HepG2 (cell line): Measurements from ENCODE around the gene CDK18. TPM values are rescaled to one million over a fixed set of nuclear protein-coding genes. Genes with fewer than 3 reads are reported as not detected.

Source experiments
- ATAC-seq: fragments of 200-7000 bp; cut with Tn5 transposase; 3 replicates; pipeline ENCODE4 v1.9.1; 2020; ENCODE audit warnings: mild to moderate bottlenecking, moderate library complexity
- BruUV-seq: library from RNA; stranded (reverse); fragments of 400-500 nt; replicated peaks from 2 replicates; lab custom pipeline; 2021; lab: Mats Ljungman, UMichigan
- CTCF ChIA-PET: fragments of 300-600 bp; formaldehyde crosslinking; extraction: SDS; loops from one replicate; lab custom pipeline; 2021; ENCODE audit warnings: low total read pairs, inconsistent platforms, low intra/inter-chr PET ratio; lab: Yijun Ruan, JAX
- POLR2A ChIA-PET: fragments of 350-600 bp; sonication (Branson Sonifier 250); formaldehyde crosslinking; loops from one replicate; lab custom pipeline; 2020; ENCODE audit warnings: antibody characterized with exemption, inconsistent platforms; lab: Yijun Ruan, JAX
- DNase-seq: peaks from one replicate; pipeline ENCODE4 v3.0.0-alpha.2; 2015; ENCODE audit warnings: low spot score
- FAIRE-seq: peaks from 3 replicates; lab custom pipeline; 2011; peaks lifted over from hg19 to GRCh38; lab: Jason Lieb, UNC
- H2AFZ ChIP-seq: one replicate; pipeline ENCODE4 v1.6.1; 2011; ENCODE audit warnings: low read length, inconsistent platforms
- H3K27ac ChIP-seq: fragments of 300-600 bp; 3 replicates; pipeline ENCODE4 v1.8.0; 2011; ENCODE audit warnings: mixed run types, mild to moderate bottlenecking, mixed read lengths, low read length, inconsistent platforms; ENCODE audit not compliant: insufficient read depth; ENCODE audit errors: extremely low read length
- H3K27me3 ChIP-seq, 2 experiments: fragments of 200-600 bp in 1 of 2; 2 replicates in 1 of 2; 3 replicates in 1 of 2; pipeline versions ENCODE4 v1.6.0 to v1.8.0; 2011; ENCODE audit warnings: low read length in 2 of 2, mild to moderate bottlenecking in 2 of 2, moderate library complexity in 2 of 2, inconsistent platforms in 1 of 2; ENCODE audit not compliant: insufficient read depth in 2 of 2, control insufficient read depth in 1 of 2
- H3K36me3 ChIP-seq, 2 experiments: fragments of 200-600 bp in 1 of 2; replicated peaks in 1 of 2; 2 replicates in 1 of 2; 3 replicates in 1 of 2; pipeline versions ENCODE4 v1.5.1 to v1.8.0; 2011; ENCODE audit warnings: low read length in 2 of 2, inconsistent platforms in 1 of 2; ENCODE audit not compliant: insufficient read depth in 2 of 2, control insufficient read depth in 1 of 2
- H3K4me1 ChIP-seq: 2 replicates; pipeline ENCODE4 v1.5.1; 2012; ENCODE audit warnings: low read length, inconsistent platforms; ENCODE audit not compliant: insufficient read depth
- H3K4me2 ChIP-seq: 2 replicates; pipeline ENCODE4 v1.6.0; 2011; ENCODE audit warnings: low read depth, low read length, inconsistent platforms
- H3K4me3 ChIP-seq, 3 experiments: fragments of 200-600 bp in 1 of 3; sonication (generic), shearing (Covaris generic) in 1 of 3; replicated peaks in 1 of 3; 2 replicates each; pipeline ENCODE4 v1.5.1; 2011 to 2016; ENCODE audit warnings: low read length in 3 of 3, inconsistent platforms in 2 of 3, low read depth in 2 of 3, mild to moderate bottlenecking in 2 of 3, control low read depth in 1 of 3, mixed read lengths in 1 of 3; ENCODE audit not compliant: insufficient read depth in 1 of 3
- H3K79me2 ChIP-seq: one replicate; pipeline ENCODE4 v1.6.1; 2011; ENCODE audit warnings: low read length, inconsistent platforms; ENCODE audit not compliant: insufficient read depth
- H3K9ac ChIP-seq: 2 replicates; pipeline ENCODE4 v1.6.0; 2011; ENCODE audit warnings: mild to moderate bottlenecking, low read depth, low read length, inconsistent platforms; ENCODE audit not compliant: insufficient read depth
- H3K9me3 ChIP-seq: 2 replicates; pipeline ENCODE4 v1.5.1; 2012; ENCODE audit warnings: mild to moderate bottlenecking, low read length
- H4K20me1 ChIP-seq: 2 replicates; pipeline ENCODE4 v1.6.0; 2011; ENCODE audit warnings: inconsistent platforms, mild to moderate bottlenecking, low read length, moderate library complexity; ENCODE audit not compliant: insufficient read depth
- IKZF1 ChIP-seq: fragments of 450-650 bp; IDR thresholded peaks from 2 replicates; pipeline ENCODE4 v1.7.1; 2016
- KAT2B ChIP-seq: fragments of 150-350 bp; IDR thresholded peaks from 2 replicates; pipeline ENCODE4 v1.6.1; 2014; ENCODE audit warnings: low read depth, low read length, borderline replicate concordance
- MEIS2 ChIP-seq: sonication (generic); formaldehyde crosslinking; IDR thresholded peaks from 2 replicates; pipeline ENCODE4 v1.9.0; 2021; ENCODE audit warnings: mild to moderate bottlenecking, missing genetic modification reagents
- NR2F1 ChIP-seq, 2 experiments: fragments of 450-650 bp in 1 of 2; formaldehyde crosslinking in 1 of 2; IDR thresholded peaks; 2 replicates each; pipeline versions ENCODE4 v1.5.0 to v1.6.1; 2016 to 2020; ENCODE audit warnings: mild to moderate bottlenecking in 1 of 2, missing compliant biosample characterization in 1 of 2, missing genetic modification reagents in 1 of 2, moderate library complexity in 1 of 2
- NR3C1 ChIP-seq: sonication (generic); formaldehyde crosslinking; IDR thresholded peaks from 2 replicates; pipeline ENCODE4 v1.4.0; 2020; ENCODE audit warnings: missing genetic modification reagents
- PHF20 ChIP-seq: sonication (generic); formaldehyde crosslinking; IDR thresholded peaks from 2 replicates; pipeline ENCODE4 v1.5.0; 2020; ENCODE audit warnings: mild to moderate bottlenecking, missing genetic modification reagents
- SMAD3 ChIP-seq: sonication (generic); formaldehyde crosslinking; IDR thresholded peaks from 2 replicates; pipeline ENCODE4 v1.4.0; 2020; ENCODE audit warnings: missing genetic modification reagents
- SP5 ChIP-seq: IDR thresholded peaks from 2 replicates; pipeline ENCODE4 v1.6.1; 2016; ENCODE audit warnings: low read depth, borderline replicate concordance
- ZNF484 ChIP-seq: sonication (generic); formaldehyde crosslinking; IDR thresholded peaks from 2 replicates; pipeline ENCODE4 v1.5.1; 2020; ENCODE audit warnings: mild to moderate bottlenecking, low read depth, missing genetic modification reagents, borderline replicate concordance
- ZNF597 ChIP-seq: sonication (generic); formaldehyde crosslinking; IDR thresholded peaks from 2 replicates; pipeline ENCODE4 v1.5.0; 2020; ENCODE audit warnings: missing genetic modification reagents
- WGBS: methylation state at CpG from one replicate; pipeline ENCODE4 v1.1.6; 2017; ENCODE audit warnings: low lambda C conversion rate; 5-methylcytosine and 5-hydroxymethylcytosine counted together
- in situ Hi-C: cut with HindIII; loops from 2 replicates; pipeline ENCODE4 v1.10.0; 2017; ENCODE audit warnings: low pct_unique_long_range_greater_than_20kb; ENCODE audit not compliant: extremely low pct_ligation_motif_present
- intact Hi-C: fragments of 100-400 bp; cut with micrococcal nuclease; formaldehyde crosslinking; loops from one replicate; pipeline ENCODE4 v1.10.0; 2022; ENCODE audit not compliant: unreplicated experiment
- polyA plus RNA-seq, 8 experiments: library from polyadenylated mRNA; depleted of rRNA in 3 of 8; stranded (reverse) in 7 of 8; unstranded in 1 of 8; fragments of >200 nt; fragmentation: Illumina TruSeq in 4 of 8; extraction: Trizol in 4 of 8; gene quantifications; 2 replicates each; pipeline versions ENCODE4 v1.2.1 to v1.2.3, GENCODE V29; 2011 to 2016; ENCODE audit warnings: low read depth in 4 of 8, missing spikeins in 1 of 8, mixed read lengths in 1 of 8; ENCODE audit not compliant: insufficient read depth in 1 of 8
- total RNA-seq, 5 experiments: library from RNA; depleted of rRNA; stranded (reverse); fragments of >200 nt; fragmentation: Illumina TruSeq; extraction: Trizol; gene quantifications; 2 replicates each; pipeline ENCODE4 v1.2.3, GENCODE V29; 2016; ENCODE audit warnings: low read depth in 1 of 5
- TF ChIP-seq, protein P1 (sequence below): sonication (generic); formaldehyde crosslinking; IDR thresholded peaks from 2 replicates; pipeline ENCODE4 v1.8.1; 2023; ENCODE audit warnings: mild to moderate bottlenecking, moderate library complexity, missing genetic modification reagents

The CDK18 gene
- total and polyA plus RNA-seq, 2 of the 13 experiments (the other 11 are each of a cell fraction or from before 2014, with no cell fraction given), result 6.4 to 38.8 TPM

- Histone ChIP-seq H3K9ac (no peak overlapping the region), H3K9me3 (no peaks in the 10 kb centered on the region), H3K36me3 (no peaks in the 10 kb centered on the region), H3K4me2 (no peak overlapping the region), H3K79me2 (no peaks in the 10 kb centered on the region), H3K27me3 (no peaks in the 10 kb centered on the region), H3K4me3 (no peak overlapping the region), H2AFZ (no peak overlapping the region), H4K20me1 (peaks cover 4% of the 10 kb centered on the region; the same call in 1 of the 2 replicates), H3K4me1 (peaks cover 53% of the 10 kb centered on the region), H3K27ac (no peak overlapping the region)
- in situ Hi-C loops (no loop called here), intact Hi-C loops (no loop called here)
- FAIRE-seq (no peak), ATAC-seq (no peak), DNase-seq (no peak)
- BruUV-seq, result no TSS peak
- ChIA-PET POLR2A (no interaction called here), CTCF (interaction anchor here (1.4 kb wide), 1 partner anchor 30 kb away, joined by 4 read pairs; no protein-coding TSS in a partner anchor)
- WGBS, result 81% methylated on average over 5 of the region's 5 CpGs
- TF ChIP-seq SP5 (no peak), MEIS2 (CRISPR knock-in tag) (no peak), NR3C1 (CRISPR knock-in tag) (no peak), IKZF1 (no peak), ZNF597 (CRISPR knock-in tag) (no peak), PHF20 (CRISPR knock-in tag) (no peak), NR2F1 (CRISPR knock-in tag; IDR thresholded peaks at IDR 0.05) (no peak), ZNF484 (CRISPR knock-in tag) (no peak), SMAD3 (CRISPR knock-in tag) (no peak), KAT2B (no peak)
- TF ChIP-seq, protein P1, sequence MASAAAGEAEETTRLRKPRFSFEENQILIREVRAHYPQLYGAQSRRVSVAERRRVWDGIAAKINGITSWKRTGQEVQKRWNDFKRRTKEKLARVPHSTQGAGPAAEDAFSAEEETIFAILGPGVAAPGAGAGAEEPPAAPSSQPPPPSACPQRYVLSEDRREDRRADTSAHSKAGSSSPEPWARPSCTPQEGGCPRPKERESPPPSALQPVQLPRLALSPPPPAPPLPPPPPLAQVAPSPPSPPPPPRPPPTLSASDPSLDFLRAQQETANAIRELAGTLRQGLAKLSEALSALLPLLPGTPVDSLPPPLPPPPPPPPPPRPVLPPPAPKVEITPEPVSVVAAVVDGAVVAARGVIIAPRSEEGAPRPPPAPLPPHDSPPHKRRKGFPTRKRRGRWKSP (CRISPR knock-in tag), result no peak
Measured at GRCh38 chr1:205517763-205518162, 13.3 kb downstream of the CDK18 start.
